Liver (tissue), 9 donors: ENCODE data around the gene ADIPOR1. TPM values are rescaled to one million over a fixed set of nuclear protein-coding genes. Genes with fewer than 3 reads are reported as not detected.

Source experiments
- DNase-seq: peaks from one replicate; pipeline ENCODE4 v3.0.0-alpha.2; 2017; ENCODE audit warnings: low spot score
- H3K27ac ChIP-seq, 2 donors: one replicate each; pipeline ENCODE4 v1.7.0; 2013; ENCODE audit warnings: inconsistent platforms in 2 of 2, low read length in 2 of 2, control low read depth in 1 of 2, low read depth in 1 of 2, mild to moderate bottlenecking in 1 of 2
- H3K27me3 ChIP-seq, 4 donors: one replicate each; pipeline versions ENCODE4 v1.6.1 to v1.7.0; 2013; ENCODE audit warnings: low read length in 3 of 4, inconsistent platforms in 1 of 4, mild to moderate bottlenecking in 1 of 4, moderate library complexity in 1 of 4; ENCODE audit not compliant: control insufficient read depth in 4 of 4, insufficient read depth in 4 of 4
- H3K36me3 ChIP-seq, 4 donors: one replicate each; pipeline versions ENCODE4 v1.6.1 to v1.7.0; 2013; ENCODE audit warnings: low read length in 3 of 4, mild to moderate bottlenecking in 3 of 4, low read depth in 1 of 4, moderate library complexity in 1 of 4; ENCODE audit not compliant: control insufficient read depth in 4 of 4, insufficient read depth in 3 of 4
- H3K4me1 ChIP-seq, 4 donors: one replicate each; pipeline versions ENCODE4 v1.6.1 to v1.7.0; 2013; ENCODE audit warnings: low read length in 3 of 4, mild to moderate bottlenecking in 3 of 4, moderate library complexity in 1 of 4; ENCODE audit not compliant: control insufficient read depth in 4 of 4, insufficient read depth in 4 of 4
- H3K4me3 ChIP-seq, 3 donors: one replicate each; pipeline versions ENCODE4 v1.6.1 to v1.7.0; 2013; ENCODE audit warnings: low read length in 3 of 3, control low read depth in 1 of 3, low read depth in 1 of 3, mild to moderate bottlenecking in 1 of 3
- H3K9ac ChIP-seq, 2 donors: one replicate each; pipeline ENCODE4 v1.7.0; 2013; ENCODE audit warnings: low read length in 2 of 2, mild to moderate bottlenecking in 2 of 2, moderate library complexity in 2 of 2, control low read depth in 1 of 2, low read depth in 1 of 2
- H3K9me3 ChIP-seq, 4 donors: one replicate each; pipeline versions ENCODE4 v1.6.1 to v1.7.0; 2013; ENCODE audit warnings: low read length in 3 of 4; ENCODE audit not compliant: control insufficient read depth in 4 of 4
- EGR1 ChIP-seq, 2 donors: IDR thresholded peaks; 2 replicates each; pipeline ENCODE4 v1.6.1; 2016 to 2018; ENCODE audit warnings: antibody characterized with exemption in 2 of 2, low read depth in 2 of 2
- FOXA1 ChIP-seq: IDR thresholded peaks from 2 replicates; pipeline ENCODE4 v1.6.1; 2016; ENCODE audit warnings: antibody characterized with exemption
- FOXA2 ChIP-seq: IDR thresholded peaks from 2 replicates; pipeline ENCODE4 v1.6.1; 2016; ENCODE audit warnings: antibody characterized with exemption
- GABPA ChIP-seq, 2 donors: IDR thresholded peaks in 1 of 2; conservative IDR thresholded peaks in 1 of 2; 2 replicates each; pipeline ENCODE4 v1.6.1; 2016; ENCODE audit warnings: antibody characterized with exemption in 2 of 2, mild to moderate bottlenecking in 1 of 2, moderate library complexity in 1 of 2
- HNF4A ChIP-seq, 2 donors: conservative IDR thresholded peaks; 2 replicates each; pipeline ENCODE4 v1.6.1; 2016; ENCODE audit warnings: antibody characterized with exemption in 2 of 2, mild to moderate bottlenecking in 2 of 2
- HNF4G ChIP-seq: IDR thresholded peaks from 2 replicates; pipeline ENCODE4 v1.6.1; 2016; ENCODE audit warnings: antibody characterized with exemption
- JUND ChIP-seq, 2 donors: IDR thresholded peaks; 2 replicates each; pipeline ENCODE4 v1.6.1; 2016; ENCODE audit warnings: antibody characterized with exemption in 2 of 2
- NR2F2 ChIP-seq: IDR thresholded peaks from 2 replicates; pipeline ENCODE4 v1.6.1; 2016; ENCODE audit warnings: antibody characterized with exemption
- RAD21 ChIP-seq, 2 donors: IDR thresholded peaks; 2 replicates each; pipeline ENCODE4 v1.6.1; 2016; ENCODE audit warnings: antibody characterized with exemption in 2 of 2, mild to moderate bottlenecking in 2 of 2
- RXRA ChIP-seq, 2 donors: IDR thresholded peaks; 2 replicates each; pipeline ENCODE4 v1.6.1; 2017 to 2018; ENCODE audit warnings: antibody characterized with exemption in 2 of 2, mild to moderate bottlenecking in 1 of 2
- SP1 ChIP-seq: IDR thresholded peaks from 2 replicates; pipeline ENCODE4 v1.6.1; 2018; ENCODE audit warnings: antibody characterized with exemption, mild to moderate bottlenecking
- TAF1 ChIP-seq: conservative IDR thresholded peaks from 2 replicates; pipeline ENCODE4 v1.6.1; 2016; ENCODE audit warnings: antibody characterized with exemption, mild to moderate bottlenecking
- YY1 ChIP-seq: IDR thresholded peaks from 2 replicates; pipeline ENCODE4 v1.6.1; 2016; ENCODE audit warnings: antibody characterized with exemption, mild to moderate bottlenecking
- WGBS: extraction: QIAGEN DNeasy Blood & Tissue Kit; methylation state at CpG from one replicate; pipeline ENCODE4 v1.1.7; 2013; 5-methylcytosine and 5-hydroxymethylcytosine counted together
- polyA plus RNA-seq, 2 donors: library from polyadenylated mRNA; stranded (reverse) in 1 of 2; unstranded in 1 of 2; fragments of 200-250 nt in 1 of 2; fragments of >200 nt in 1 of 2; fragmentation: Nextera tagmentation in 1 of 2; extraction: Ambion mirVana in 1 of 2; gene quantifications; one replicate each; pipeline versions ENCODE4 v1.2.1 to v1.2.3, GENCODE V29; 2013 to 2015
- total RNA-seq, 2 donors: library from RNA; depleted of rRNA; stranded (reverse); fragments of >200 nt; gene quantifications; one replicate each; pipeline ENCODE4 v1.2.3, GENCODE V29; 2014
- TF ChIP-seq, protein P1 (sequence below): IDR thresholded peaks from 2 replicates; pipeline ENCODE4 v1.6.1; 2016; ENCODE audit warnings: antibody characterized with exemption
- TF ChIP-seq, protein P2 (sequence below): fragments of 150-350 bp; IDR thresholded peaks from 2 replicates; pipeline ENCODE4 v1.5.1; 2017; ENCODE audit warnings: improper control_type of control experiment, low read depth, low read length; ENCODE audit not compliant: missing input control
- TF ChIP-seq, protein P3 (sequence below): IDR thresholded peaks from 2 replicates; pipeline ENCODE4 v1.6.1; 2016; ENCODE audit warnings: antibody characterized with exemption
- TF ChIP-seq, protein P4 (sequence below): IDR thresholded peaks from 2 replicates; pipeline ENCODE4 v1.6.1; 2016; ENCODE audit warnings: antibody characterized with exemption
- TF ChIP-seq, protein P5 (sequence below): IDR thresholded peaks from 2 replicates; pipeline ENCODE4 v1.6.1; 2016; ENCODE audit warnings: antibody characterized with exemption, mild to moderate bottlenecking
- donor health status: healthy.
- donor health status: healthy.
- donor health status: healthy.
- donor health status: healthy.
- donor health status: healthy.

The ADIPOR1 gene
- total and polyA plus RNA-seq, 4 donors: 58.5 to 175 (median 70.4) TPM

DNA sequence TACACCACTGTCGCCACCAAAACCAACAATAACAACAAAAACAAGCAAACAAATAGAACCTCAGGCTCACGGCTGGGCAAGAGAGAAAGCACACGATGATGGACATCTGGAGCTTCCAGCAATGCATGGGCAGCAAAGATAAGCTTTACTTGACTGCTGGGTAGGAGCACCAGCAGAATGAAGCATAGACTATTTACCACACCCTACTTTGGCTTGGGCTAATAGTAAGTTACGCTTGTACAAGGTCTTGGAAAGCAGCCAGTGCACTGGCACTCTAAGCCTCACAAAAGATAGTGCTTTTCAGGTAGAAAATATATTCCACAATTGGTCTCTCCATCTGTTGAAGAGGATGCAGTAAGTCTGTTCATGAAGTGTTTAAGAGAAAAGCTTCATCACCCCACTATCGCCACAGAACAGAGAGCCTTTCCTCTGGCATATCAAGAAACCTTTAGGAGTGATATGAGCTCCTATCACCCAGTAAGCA lies 13.6 kb downstream of the ADIPOR1 start (continued):
- TF ChIP-seq, protein P1, sequence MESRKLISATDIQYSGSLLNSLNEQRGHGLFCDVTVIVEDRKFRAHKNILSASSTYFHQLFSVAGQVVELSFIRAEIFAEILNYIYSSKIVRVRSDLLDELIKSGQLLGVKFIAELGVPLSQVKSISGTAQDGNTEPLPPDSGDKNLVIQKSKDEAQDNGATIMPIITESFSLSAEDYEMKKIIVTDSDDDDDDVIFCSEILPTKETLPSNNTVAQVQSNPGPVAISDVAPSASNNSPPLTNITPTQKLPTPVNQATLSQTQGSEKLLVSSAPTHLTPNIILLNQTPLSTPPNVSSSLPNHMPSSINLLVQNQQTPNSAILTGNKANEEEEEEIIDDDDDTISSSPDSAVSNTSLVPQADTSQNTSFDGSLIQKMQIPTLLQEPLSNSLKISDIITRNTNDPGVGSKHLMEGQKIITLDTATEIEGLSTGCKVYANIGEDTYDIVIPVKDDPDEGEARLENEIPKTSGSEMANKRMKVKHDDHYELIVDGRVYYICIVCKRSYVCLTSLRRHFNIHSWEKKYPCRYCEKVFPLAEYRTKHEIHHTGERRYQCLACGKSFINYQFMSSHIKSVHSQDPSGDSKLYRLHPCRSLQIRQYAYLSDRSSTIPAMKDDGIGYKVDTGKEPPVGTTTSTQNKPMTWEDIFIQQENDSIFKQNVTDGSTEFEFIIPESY: no peak
- TF ChIP-seq JUND (IDR thresholded peaks at IDR 0.05): no peak
- no peak for TF ChIP-seq HNF4G

DNA sequence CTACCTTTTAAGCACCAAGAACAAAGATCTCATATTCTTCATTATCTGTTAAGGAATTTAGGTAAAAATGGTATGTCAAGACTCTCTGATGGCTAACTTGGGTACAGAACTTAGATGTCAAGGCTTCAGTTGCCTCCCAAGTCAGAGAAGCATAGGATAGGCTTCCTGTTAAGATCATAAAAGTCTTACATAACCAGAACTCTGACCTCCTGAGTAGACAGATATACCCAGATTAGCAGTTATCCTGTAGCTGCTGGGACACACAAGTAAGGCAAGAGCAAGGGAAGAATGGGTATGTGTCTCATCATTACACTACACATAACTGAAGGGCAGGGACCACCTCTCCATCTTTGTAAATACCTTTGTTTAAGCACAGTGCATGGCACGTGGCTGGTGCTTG lies 15.7 kb downstream of the ADIPOR1 start:
- H3K4me1 ChIP-seq: no peaks in the 10 kb centered on the region
- TF ChIP-seq RAD21 (IDR thresholded peaks at IDR 0.05): no peak
- TF ChIP-seq, protein P1: no peak
- no peak for TF ChIP-seq HNF4A (conservative IDR thresholded peaks at IDR 0.05)
- TF ChIP-seq, protein P2, sequence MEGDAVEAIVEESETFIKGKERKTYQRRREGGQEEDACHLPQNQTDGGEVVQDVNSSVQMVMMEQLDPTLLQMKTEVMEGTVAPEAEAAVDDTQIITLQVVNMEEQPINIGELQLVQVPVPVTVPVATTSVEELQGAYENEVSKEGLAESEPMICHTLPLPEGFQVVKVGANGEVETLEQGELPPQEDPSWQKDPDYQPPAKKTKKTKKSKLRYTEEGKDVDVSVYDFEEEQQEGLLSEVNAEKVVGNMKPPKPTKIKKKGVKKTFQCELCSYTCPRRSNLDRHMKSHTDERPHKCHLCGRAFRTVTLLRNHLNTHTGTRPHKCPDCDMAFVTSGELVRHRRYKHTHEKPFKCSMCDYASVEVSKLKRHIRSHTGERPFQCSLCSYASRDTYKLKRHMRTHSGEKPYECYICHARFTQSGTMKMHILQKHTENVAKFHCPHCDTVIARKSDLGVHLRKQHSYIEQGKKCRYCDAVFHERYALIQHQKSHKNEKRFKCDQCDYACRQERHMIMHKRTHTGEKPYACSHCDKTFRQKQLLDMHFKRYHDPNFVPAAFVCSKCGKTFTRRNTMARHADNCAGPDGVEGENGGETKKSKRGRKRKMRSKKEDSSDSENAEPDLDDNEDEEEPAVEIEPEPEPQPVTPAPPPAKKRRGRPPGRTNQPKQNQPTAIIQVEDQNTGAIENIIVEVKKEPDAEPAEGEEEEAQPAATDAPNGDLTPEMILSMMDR: no peak
- TF ChIP-seq, protein P3, sequence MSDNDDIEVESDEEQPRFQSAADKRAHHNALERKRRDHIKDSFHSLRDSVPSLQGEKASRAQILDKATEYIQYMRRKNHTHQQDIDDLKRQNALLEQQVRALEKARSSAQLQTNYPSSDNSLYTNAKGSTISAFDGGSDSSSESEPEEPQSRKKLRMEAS: no peak
- no peak for TF ChIP-seq FOXA2
- 90% methylated on average over 1 of the region's 1 CpG for WGBS
- no peak overlapping the region for H3K4me3 ChIP-seq
- H3K27me3 ChIP-seq: no peaks in the 10 kb centered on the region
- H3K9ac ChIP-seq: no peak overlapping the region
- H3K9me3 ChIP-seq: no peaks in the 10 kb centered on the region
- no peak for DNase-seq
- no peak overlapping the region for H3K27ac ChIP-seq
- peaks cover 19 to 63% (median 49%) of the 10 kb centered on the region in 4 donors for H3K36me3 ChIP-seq

DNA sequence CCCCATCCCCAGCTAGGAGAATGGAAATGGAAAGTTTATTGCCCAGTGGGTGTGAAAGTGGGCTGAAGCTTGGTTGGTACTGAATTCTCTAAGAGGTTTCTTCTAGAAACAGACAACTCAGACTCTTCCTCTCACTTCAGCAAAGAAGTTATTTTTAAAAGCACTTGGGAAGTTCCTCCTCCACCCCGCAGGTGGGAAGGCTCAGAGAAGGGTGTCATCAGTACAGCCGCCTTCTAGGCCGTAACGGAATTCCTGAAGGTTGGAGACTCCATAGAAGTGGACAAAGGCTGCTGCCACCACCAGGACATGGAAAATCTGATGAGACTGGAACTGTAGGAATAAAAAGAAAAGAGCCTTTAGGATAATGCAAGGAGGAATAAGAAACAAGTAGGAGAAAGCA lies 16.7 kb downstream of the ADIPOR1 start:
- H3K9ac ChIP-seq: no peak overlapping the region
- H3K4me3 ChIP-seq: no peak overlapping the region
- H3K36me3 ChIP-seq: peaks cover 17 to 60% (median 48%) of the 10 kb centered on the region in 4 donors
- no peak overlapping the region for H3K27ac ChIP-seq
- H3K9me3 ChIP-seq: no peaks in the 10 kb centered on the region
- no peak for DNase-seq
- H3K4me1 ChIP-seq: no peaks in the 10 kb centered on the region
- no peaks in the 10 kb centered on the region for H3K27me3 ChIP-seq
- WGBS: 96% methylated on average over 4 of the region's 4 CpGs
- no peak for TF ChIP-seq HNF4A (conservative IDR thresholded peaks at IDR 0.05)
- TF ChIP-seq, protein P3: no peak
- TF ChIP-seq SP1: no peak
- no peak for TF ChIP-seq JUND (IDR thresholded peaks at IDR 0.05)
- TF ChIP-seq TAF1: no peak
- TF ChIP-seq RAD21 (IDR thresholded peaks at IDR 0.05): no peak
- TF ChIP-seq, protein P4, sequence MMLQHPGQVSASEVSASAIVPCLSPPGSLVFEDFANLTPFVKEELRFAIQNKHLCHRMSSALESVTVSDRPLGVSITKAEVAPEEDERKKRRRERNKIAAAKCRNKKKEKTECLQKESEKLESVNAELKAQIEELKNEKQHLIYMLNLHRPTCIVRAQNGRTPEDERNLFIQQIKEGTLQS: no peak
- TF ChIP-seq, protein P1: no peak
- TF ChIP-seq YY1: no peak
- no peak for TF ChIP-seq HNF4G
- TF ChIP-seq EGR1 (IDR thresholded peaks at IDR 0.05; ENCODE audit: low read depth in 2 of 2): no peak
- TF ChIP-seq FOXA1: no peak
- TF ChIP-seq, protein P5, sequence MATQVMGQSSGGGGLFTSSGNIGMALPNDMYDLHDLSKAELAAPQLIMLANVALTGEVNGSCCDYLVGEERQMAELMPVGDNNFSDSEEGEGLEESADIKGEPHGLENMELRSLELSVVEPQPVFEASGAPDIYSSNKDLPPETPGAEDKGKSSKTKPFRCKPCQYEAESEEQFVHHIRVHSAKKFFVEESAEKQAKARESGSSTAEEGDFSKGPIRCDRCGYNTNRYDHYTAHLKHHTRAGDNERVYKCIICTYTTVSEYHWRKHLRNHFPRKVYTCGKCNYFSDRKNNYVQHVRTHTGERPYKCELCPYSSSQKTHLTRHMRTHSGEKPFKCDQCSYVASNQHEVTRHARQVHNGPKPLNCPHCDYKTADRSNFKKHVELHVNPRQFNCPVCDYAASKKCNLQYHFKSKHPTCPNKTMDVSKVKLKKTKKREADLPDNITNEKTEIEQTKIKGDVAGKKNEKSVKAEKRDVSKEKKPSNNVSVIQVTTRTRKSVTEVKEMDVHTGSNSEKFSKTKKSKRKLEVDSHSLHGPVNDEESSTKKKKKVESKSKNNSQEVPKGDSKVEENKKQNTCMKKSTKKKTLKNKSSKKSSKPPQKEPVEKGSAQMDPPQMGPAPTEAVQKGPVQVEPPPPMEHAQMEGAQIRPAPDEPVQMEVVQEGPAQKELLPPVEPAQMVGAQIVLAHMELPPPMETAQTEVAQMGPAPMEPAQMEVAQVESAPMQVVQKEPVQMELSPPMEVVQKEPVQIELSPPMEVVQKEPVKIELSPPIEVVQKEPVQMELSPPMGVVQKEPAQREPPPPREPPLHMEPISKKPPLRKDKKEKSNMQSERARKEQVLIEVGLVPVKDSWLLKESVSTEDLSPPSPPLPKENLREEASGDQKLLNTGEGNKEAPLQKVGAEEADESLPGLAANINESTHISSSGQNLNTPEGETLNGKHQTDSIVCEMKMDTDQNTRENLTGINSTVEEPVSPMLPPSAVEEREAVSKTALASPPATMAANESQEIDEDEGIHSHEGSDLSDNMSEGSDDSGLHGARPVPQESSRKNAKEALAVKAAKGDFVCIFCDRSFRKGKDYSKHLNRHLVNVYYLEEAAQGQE: no peak
- TF ChIP-seq FOXA2: no peak
- no peak for TF ChIP-seq GABPA (IDR thresholded peaks at IDR 0.05 in 1 of 2, conservative IDR thresholded peaks at IDR 0.05 in 1 of 2)
- TF ChIP-seq NR2F2: no peak
- no peak for TF ChIP-seq RXRA (IDR thresholded peaks at IDR 0.05)
